Measurements from ENCODE around the gene DNAJC22. TPM values are rescaled to one million over a fixed set of nuclear protein-coding genes. Genes with fewer than 3 reads are reported as not detected.

The DNAJC22 gene
- total and polyA plus RNA-seq, 2 of the 13 experiments (the other 11 are each of a cell fraction or from before 2014, with no cell fraction given) = 25.2 to 31.7 TPM

- TF ChIP-seq ZNF407 (CRISPR knock-in tag; IDR thresholded peaks at IDR 0.05; ENCODE audit: not compliant biosample characterization) (no peak), ZNF264 (CRISPR knock-in tag; IDR thresholded peaks at IDR 0.05) (peak; percentile 93), PLSCR1 (CRISPR knock-in tag; IDR thresholded peaks at IDR 0.05; ENCODE audit: borderline replicate concordance) (no peak), SKIL (CRISPR knock-in tag; IDR thresholded peaks at IDR 0.05; ENCODE audit: borderline replicate concordance) (no peak), MXI1 (IDR thresholded peaks at IDR 0.05; ENCODE audit: borderline replicate concordance, low read depth, low read length) (peak; percentile 77; the same call in 1 of the 3 replicates), ZC3H4 (CRISPR knock-in tag; IDR thresholded peaks at IDR 0.05; ENCODE audit: borderline replicate concordance) (no peak), ZNF431 (CRISPR knock-in tag; IDR thresholded peaks at IDR 0.05; ENCODE audit: borderline replicate concordance, low read depth) (no peak), SAFB2 (CRISPR knock-in tag; IDR thresholded peaks at IDR 0.05; ENCODE audit: borderline replicate concordance, low read depth) (no peak; the same call in 1 of the 2 replicates), SNAPC2 (CRISPR knock-in tag; IDR thresholded peaks at IDR 0.05) (peak; percentile 79; the same call in 1 of the 2 replicates), EZH2 (conservative IDR thresholded peaks at IDR 0.05; ENCODE audit: low read depth, low read length) (peak; percentile 95), NFE2 (CRISPR knock-in tag; IDR thresholded peaks at IDR 0.05) (no peak), FOXC1 (CRISPR knock-in tag; IDR thresholded peaks at IDR 0.05; ENCODE audit: borderline replicate concordance) (peak; percentile 77; the same call in 1 of the 2 replicates), NCOA5 (CRISPR knock-in tag; IDR thresholded peaks at IDR 0.05) (0 out of 2 replicates have a peak, but pooled peaks have one; percentile 36), ZNF44 (CRISPR knock-in tag; IDR thresholded peaks at IDR 0.05) (no peak), SRF (IDR thresholded peaks at IDR 0.05; ENCODE audit: low read depth, low read length) (no peak), NPAS2 (CRISPR knock-in tag; IDR thresholded peaks at IDR 0.05; ENCODE audit: borderline replicate concordance) (no peak), ZNF761 (CRISPR knock-in tag; conservative IDR thresholded peaks at IDR 0.05) (peak; percentile 99), KAT2B (IDR thresholded peaks at IDR 0.05; ENCODE audit: borderline replicate concordance, low read depth, low read length) (no peak)
Observed at GRCh38 chr12:49347311-49348193, 864 bp downstream of the DNAJC22 start (continued).
